IPS DF 6.9 (cell line): ENCODE data around the gene RGS7.
A peak's percentile ranks its signal among the peaks of the same experiment; 100 is the strongest.
"Not testable (repeated sequence)": the region's sequence is repeated elsewhere in the genome, so short reads cannot be mapped to it uniquely, and the experiment has no call there.

Experiments used
- DNase-seq: peaks from one replicate; pipeline ENCODE4 v3.0.0-alpha.2; 2013; ENCODE audit warnings: low read depth, low spot score
- H3K27ac ChIP-seq: one replicate; pipeline ENCODE4 v1.5.1; 2013; ENCODE audit warnings: low read length, control low read depth
- H3K27me3 ChIP-seq: 2 replicates; pipeline ENCODE4 v1.6.1; 2013; ENCODE audit warnings: mild to moderate bottlenecking, low read length; ENCODE audit not compliant: control insufficient read depth, insufficient read depth
- H3K36me3 ChIP-seq: 2 replicates; pipeline ENCODE4 v1.6.1; 2013; ENCODE audit warnings: low read length; ENCODE audit not compliant: control insufficient read depth, insufficient read depth
- H3K4me1 ChIP-seq: 2 replicates; pipeline ENCODE4 v1.6.1; 2013; ENCODE audit warnings: low read length; ENCODE audit not compliant: control insufficient read depth, insufficient read depth
- H3K4me3 ChIP-seq: 2 replicates; pipeline ENCODE4 v1.5.1; 2013; ENCODE audit warnings: mild to moderate bottlenecking, low read length
- H3K9me3 ChIP-seq: 2 replicates; pipeline ENCODE4 v1.6.1; 2013; ENCODE audit warnings: low read length, inconsistent platforms; ENCODE audit not compliant: control insufficient read depth, insufficient read depth
- WGBS: extraction: QIAGEN DNeasy Blood & Tissue Kit; methylation state at CpG from one replicate; pipeline ENCODE4 v1.1.7; 2013; ENCODE audit warnings: mixed read lengths, missing lambda C conversion rate; ENCODE audit not compliant: insufficient read length, insufficient coverage; 5-methylcytosine and 5-hydroxymethylcytosine counted together

The RGS7 gene

DNA sequence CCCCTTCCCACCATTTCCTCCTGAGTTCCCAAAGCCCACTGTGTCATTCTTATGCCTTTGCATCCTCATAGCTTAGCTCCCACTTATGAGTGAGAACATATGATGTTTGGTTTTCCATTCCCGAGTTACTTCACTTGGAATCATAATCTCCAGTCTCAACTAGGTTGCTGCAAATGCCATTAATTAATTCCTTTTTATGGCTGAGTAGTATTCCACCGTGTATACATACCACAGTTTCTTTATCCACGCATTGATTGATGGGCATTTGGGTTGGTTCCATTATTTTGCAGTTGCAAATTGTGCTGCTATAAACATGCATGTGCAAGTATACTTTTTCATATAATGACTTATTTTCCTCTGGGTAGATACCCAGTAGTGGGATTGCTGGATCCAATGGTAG is 622.3 kb downstream of the RGS7 start:
- not testable (repeated sequence) for H3K36me3 ChIP-seq, H3K4me3 ChIP-seq, DNase-seq, H3K27ac ChIP-seq, H3K27me3 ChIP-seq, H3K9me3 ChIP-seq, H3K4me1 ChIP-seq
- WGBS = no CpG with 5 or more reads among the region's 3 CpGs

DNA sequence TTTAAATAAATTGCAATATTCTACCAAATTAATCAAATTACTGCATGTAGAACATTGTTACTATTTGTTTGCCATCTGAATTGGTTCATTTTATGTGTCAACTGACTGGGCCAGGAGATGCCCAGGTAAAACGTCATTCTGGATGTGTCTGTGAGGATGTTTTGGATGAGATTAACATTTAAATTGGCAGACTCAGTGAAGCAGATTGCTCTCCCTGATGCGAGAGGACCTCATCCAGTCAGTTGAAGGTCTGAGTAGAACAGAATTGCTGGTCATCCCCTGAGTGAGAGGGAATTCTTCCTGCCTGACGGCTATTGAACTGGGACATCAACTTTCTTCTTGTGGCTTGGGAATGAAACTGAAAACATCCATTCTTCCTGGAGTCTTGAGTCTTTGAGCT is 623.0 kb downstream of the RGS7 start:
- Histone ChIP-seq H3K36me3 (no peaks in the 10 kb centered on the region), H3K4me3 (no peak overlapping the region), H3K9me3 (no peaks in the 10 kb centered on the region), H3K4me1 (no peaks in the 10 kb centered on the region), H3K27ac (no peak overlapping the region), H3K27me3 (no peaks in the 10 kb centered on the region)
- WGBS = no CpG with 5 or more reads among the region's 3 CpGs
- DNase-seq = no peak

DNA sequence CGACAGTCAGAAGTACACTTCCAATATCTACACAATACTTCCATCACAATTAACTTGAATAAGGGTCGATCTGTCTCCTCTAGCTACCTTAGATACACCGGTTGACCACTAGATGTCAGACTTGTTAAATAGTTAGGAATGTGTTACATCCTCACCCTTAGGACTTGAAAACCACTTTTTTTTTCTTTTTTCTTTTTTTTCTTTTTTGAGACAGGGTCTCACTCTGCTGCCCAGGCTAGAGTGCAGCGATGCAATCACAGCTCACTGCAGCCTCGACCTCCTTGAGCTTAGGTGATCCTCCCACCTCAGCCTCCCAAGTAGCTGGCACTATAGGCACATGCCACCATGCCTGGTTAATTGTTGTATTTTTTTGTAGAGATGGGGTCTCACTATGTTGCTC is 624.6 kb downstream of the RGS7 start:
- Histone ChIP-seq H3K4me1 (no peaks in the 10 kb centered on the region), H3K4me3 (no peak overlapping the region), H3K27ac (no peak overlapping the region), H3K27me3 (no peaks in the 10 kb centered on the region), H3K36me3 (no peaks in the 10 kb centered on the region), H3K9me3 (no peaks in the 10 kb centered on the region)
- 100% methylated on average over 1 of the region's 5 CpGs for WGBS
- peak; percentile 50 for DNase-seq
